Rectal smooth muscle tissue (tissue), 1 donor: ENCODE data around the gene UTS2R.
"Not testable (repeated sequence)": the region's sequence is repeated elsewhere in the genome, so short reads cannot be mapped to it uniquely, and the experiment has no call there.

ENCODE experiments used
- H3K27ac ChIP-seq: one replicate; pipeline ENCODE4 v1.7.0; 2013; ENCODE audit warnings: low read depth, low read length, inconsistent platforms
- H3K27me3 ChIP-seq: one replicate; pipeline ENCODE4 v1.7.0; 2013; ENCODE audit warnings: low read length; ENCODE audit not compliant: control insufficient read depth, insufficient read depth
- H3K36me3 ChIP-seq: one replicate; pipeline ENCODE4 v1.7.0; 2013; ENCODE audit warnings: low read length; ENCODE audit not compliant: control insufficient read depth, insufficient read depth
- H3K4me1 ChIP-seq: one replicate; pipeline ENCODE4 v1.7.0; 2013; ENCODE audit warnings: low read length; ENCODE audit not compliant: control insufficient read depth, insufficient read depth
- H3K4me3 ChIP-seq: one replicate; pipeline ENCODE4 v1.7.0; 2013; ENCODE audit warnings: low read length
- H3K9ac ChIP-seq: one replicate; pipeline ENCODE4 v1.7.0; 2013; ENCODE audit warnings: low read length

The UTS2R gene

GRCh38 chr17:82408288-82408937 is 36.8 kb downstream of the UTS2R start:
- Histone ChIP-seq H3K4me1 (no peaks in the 10 kb centered on the region), H3K36me3 (peaks cover 9% of the 10 kb centered on the region), H3K27me3 (no peaks in the 10 kb centered on the region), H3K27ac (no peak overlapping the region), H3K9ac (no peak overlapping the region), H3K4me3 (no peak overlapping the region)

GRCh38 chr17:82408938-82409318 is 37.4 kb downstream of the UTS2R start:
- Histone ChIP-seq H3K9ac (no peak overlapping the region), H3K27ac (no peak overlapping the region), H3K4me1 (no peaks in the 10 kb centered on the region), H3K36me3 (peaks cover 4% of the 10 kb centered on the region), H3K4me3 (no peak overlapping the region), H3K27me3 (no peaks in the 10 kb centered on the region)

GRCh38 chr17:82410014-82410716 is 38.6 kb downstream of the UTS2R start:
- H3K27ac ChIP-seq, result no peak overlapping the region
- H3K36me3 ChIP-seq, result peaks cover 4% of the 10 kb centered on the region
- H3K4me1 ChIP-seq, result no peaks in the 10 kb centered on the region

GRCh38 chr17:82411396-82412053 is 40.0 kb downstream of the UTS2R start:
- Histone ChIP-seq H3K9ac (no peak overlapping the region), H3K4me3 (no peak overlapping the region), H3K27ac (no peak overlapping the region), H3K4me1 (no peaks in the 10 kb centered on the region), H3K36me3 (no peaks in the 10 kb centered on the region), H3K27me3 (no peaks in the 10 kb centered on the region)

More at GRCh38 chr17:82410014-82410716, 38.6 kb downstream of the UTS2R start:
- H3K4me3 ChIP-seq, result no peak overlapping the region
- H3K27me3 ChIP-seq, result no peaks in the 10 kb centered on the region
- H3K9ac ChIP-seq, result no peak overlapping the region

GRCh38 chr17:82412081-82412480 is 40.5 kb downstream of the UTS2R start:
- H3K4me1 ChIP-seq, H3K4me3 ChIP-seq, H3K9ac ChIP-seq, H3K36me3 ChIP-seq, H3K27ac ChIP-seq, H3K27me3 ChIP-seq: not testable (repeated sequence)

- no peak overlapping the region for H3K9ac ChIP-seq
- H3K4me1 ChIP-seq, result no peaks in the 10 kb centered on the region
Observed at GRCh38 chr17:82412535-82413520, 41.3 kb downstream of the UTS2R start.

GRCh38 chr17:82414548-82415281 is 43.1 kb downstream of the UTS2R start:
- Histone ChIP-seq H3K36me3 (no peaks in the 10 kb centered on the region), H3K27me3 (no peaks in the 10 kb centered on the region), H3K4me3 (no peak overlapping the region), H3K27ac (no peak overlapping the region), H3K9ac (no peak overlapping the region), H3K4me1 (no peaks in the 10 kb centered on the region)

More at GRCh38 chr17:82412535-82413520, 41.3 kb downstream of the UTS2R start:
- Histone ChIP-seq H3K27me3 (no peaks in the 10 kb centered on the region), H3K4me3 (no peak overlapping the region), H3K36me3 (no peaks in the 10 kb centered on the region), H3K27ac (no peak overlapping the region)

GRCh38 chr17:82415336-82415735 is 43.8 kb downstream of the UTS2R start:
- Histone ChIP-seq H3K27ac (no peak overlapping the region), H3K27me3 (no peaks in the 10 kb centered on the region), H3K36me3 (no peaks in the 10 kb centered on the region), H3K4me1 (no peaks in the 10 kb centered on the region), H3K9ac (no peak overlapping the region), H3K4me3 (no peak overlapping the region)

- Histone ChIP-seq H3K4me1 (no peaks in the 10 kb centered on the region), H3K4me3 (no peak overlapping the region)
Observed at GRCh38 chr17:82415786-82416185, 44.2 kb downstream of the UTS2R start.

GRCh38 chr17:82416264-82416663 is 44.7 kb downstream of the UTS2R start:
- Histone ChIP-seq H3K36me3 (peaks cover 5% of the 10 kb centered on the region), H3K4me1 (no peaks in the 10 kb centered on the region), H3K4me3 (no peak overlapping the region), H3K27me3 (no peaks in the 10 kb centered on the region), H3K9ac (no peak overlapping the region), H3K27ac (no peak overlapping the region)

More at GRCh38 chr17:82415786-82416185, 44.2 kb downstream of the UTS2R start:
- Histone ChIP-seq H3K27me3 (no peaks in the 10 kb centered on the region), H3K9ac (no peak overlapping the region), H3K27ac (no peak overlapping the region), H3K36me3 (peaks cover under 1% of the 10 kb centered on the region)

GRCh38 chr17:82416771-82417170 is 45.2 kb downstream of the UTS2R start:
- Histone ChIP-seq H3K36me3 (peaks cover 6% of the 10 kb centered on the region), H3K27me3 (no peaks in the 10 kb centered on the region), H3K4me3 (no peak overlapping the region), H3K9ac (no peak overlapping the region), H3K27ac (no peak overlapping the region), H3K4me1 (no peaks in the 10 kb centered on the region)
